Ovary (tissue), 3 donors: ENCODE measurements around the gene TMEM125.

Experiments used
- CTCF ChIP-seq, 3 donors: fragments of 450-650 bp in 2 of 3; fragments of 200-600 bp in 1 of 3; IDR thresholded peaks; one replicate each; pipeline versions ENCODE4 v1.5.1 to v1.8.0; 2016 to 2022; ENCODE audit warnings: antibody characterized with exemption in 3 of 3, mild to moderate bottlenecking in 1 of 3
- EP300 ChIP-seq: sonication (generic); formaldehyde crosslinking; IDR thresholded peaks from one replicate; pipeline ENCODE4 v1.6.1; 2017; ENCODE audit warnings: antibody characterized with exemption
- POLR2A ChIP-seq: fragments of 450-650 bp; IDR thresholded peaks from one replicate; pipeline ENCODE4 v1.6.1; 2017; ENCODE audit warnings: antibody characterized with exemption, mild to moderate bottlenecking, moderate library complexity
- donor health status: DM: no; HTN: no; CAD: no.

DNA sequence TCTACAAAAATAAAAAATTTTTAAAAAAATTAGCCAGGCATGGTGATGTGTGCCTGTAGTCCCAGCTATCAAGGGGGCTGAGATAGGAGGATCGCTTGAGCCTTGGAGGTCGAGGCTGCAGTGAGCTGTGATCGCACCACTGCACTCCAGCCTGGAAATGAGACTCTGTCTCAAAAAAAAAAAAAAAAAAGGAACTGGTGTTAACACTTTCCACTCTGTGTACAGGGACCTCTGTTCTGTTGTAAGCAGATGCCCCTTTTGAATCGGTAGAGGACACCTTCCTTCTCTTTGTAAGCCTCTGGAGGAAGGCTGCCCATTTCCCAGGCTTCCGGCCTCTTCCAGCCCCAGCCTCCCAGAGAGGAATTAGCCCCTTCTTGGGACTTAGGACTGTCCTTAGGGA lies 22.9 kb downstream of the TMEM125 start:
- no peak for TF ChIP-seq CTCF (IDR thresholded peaks at IDR 0.05)
- TF ChIP-seq POLR2A = no peak
- TF ChIP-seq EP300 = no peak
